GM06990 (cell line): ENCODE data around the gene DGKB.

Experiments used
- DNase-seq: peaks from one replicate; pipeline ENCODE4 v3.0.0-alpha.2; 2011; ENCODE audit not compliant: insufficient read length; ENCODE audit errors: extremely low read depth
- H3K27me3 ChIP-seq: replicated peaks from 2 replicates; pipeline ENCODE4 v1.6.0; 2011; ENCODE audit warnings: low read length; ENCODE audit not compliant: control insufficient read depth, insufficient read depth
- H3K36me3 ChIP-seq: 2 replicates; pipeline ENCODE4 v1.5.1; 2011; ENCODE audit warnings: low read length; ENCODE audit not compliant: control insufficient read depth, insufficient read depth
- H3K4me3 ChIP-seq: replicated peaks from 2 replicates; pipeline ENCODE4 v1.5.1; 2011; ENCODE audit warnings: low read depth, mild to moderate bottlenecking, control low read depth, low read length
- TF ChIP-seq, protein P1 (sequence below): IDR thresholded peaks from 2 replicates; pipeline ENCODE4 v1.5.1; 2011; ENCODE audit warnings: low read length, control low read depth, mild to moderate bottlenecking, inconsistent platforms; ENCODE audit not compliant: insufficient read depth, poor library complexity, severe bottlenecking

The DGKB gene

DNA sequence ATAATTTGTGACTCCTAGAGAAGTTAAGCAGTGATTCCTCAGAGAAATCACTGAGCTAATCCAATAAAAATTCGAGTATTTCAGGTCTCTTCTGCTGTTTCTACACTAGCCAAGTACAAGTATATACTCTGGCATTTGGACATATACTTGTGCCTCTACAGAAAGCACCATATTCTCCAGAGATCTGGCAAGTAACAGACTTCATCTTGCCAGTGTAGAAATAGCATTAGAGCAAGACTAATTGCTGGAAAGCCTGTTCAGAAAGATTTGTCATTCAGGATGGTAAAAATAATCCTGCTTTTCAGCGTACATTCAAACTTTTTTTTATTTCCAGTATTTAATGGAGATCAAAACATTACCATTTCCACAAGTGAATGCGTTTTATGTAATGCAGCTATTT is 502.3 kb downstream of the DGKB start:
- no peaks in the 10 kb centered on the region for H3K27me3 ChIP-seq
- no peak overlapping the region for H3K4me3 ChIP-seq
- TF ChIP-seq, protein P1, sequence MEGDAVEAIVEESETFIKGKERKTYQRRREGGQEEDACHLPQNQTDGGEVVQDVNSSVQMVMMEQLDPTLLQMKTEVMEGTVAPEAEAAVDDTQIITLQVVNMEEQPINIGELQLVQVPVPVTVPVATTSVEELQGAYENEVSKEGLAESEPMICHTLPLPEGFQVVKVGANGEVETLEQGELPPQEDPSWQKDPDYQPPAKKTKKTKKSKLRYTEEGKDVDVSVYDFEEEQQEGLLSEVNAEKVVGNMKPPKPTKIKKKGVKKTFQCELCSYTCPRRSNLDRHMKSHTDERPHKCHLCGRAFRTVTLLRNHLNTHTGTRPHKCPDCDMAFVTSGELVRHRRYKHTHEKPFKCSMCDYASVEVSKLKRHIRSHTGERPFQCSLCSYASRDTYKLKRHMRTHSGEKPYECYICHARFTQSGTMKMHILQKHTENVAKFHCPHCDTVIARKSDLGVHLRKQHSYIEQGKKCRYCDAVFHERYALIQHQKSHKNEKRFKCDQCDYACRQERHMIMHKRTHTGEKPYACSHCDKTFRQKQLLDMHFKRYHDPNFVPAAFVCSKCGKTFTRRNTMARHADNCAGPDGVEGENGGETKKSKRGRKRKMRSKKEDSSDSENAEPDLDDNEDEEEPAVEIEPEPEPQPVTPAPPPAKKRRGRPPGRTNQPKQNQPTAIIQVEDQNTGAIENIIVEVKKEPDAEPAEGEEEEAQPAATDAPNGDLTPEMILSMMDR: no peak
- no peak for DNase-seq
- H3K36me3 ChIP-seq: no peaks in the 10 kb centered on the region

GRCh38 chr7:14398526-14398925 is 504.0 kb downstream of the DGKB start:
- no peak for DNase-seq
- TF ChIP-seq, protein P1: no peak
- Histone ChIP-seq H3K27me3 (no peaks in the 10 kb centered on the region), H3K4me3 (no peak overlapping the region), H3K36me3 (no peaks in the 10 kb centered on the region)

GRCh38 chr7:14395860-14396259 is 506.7 kb downstream of the DGKB start:
- TF ChIP-seq, protein P1: no peak
- H3K36me3 ChIP-seq: no peaks in the 10 kb centered on the region

DNA sequence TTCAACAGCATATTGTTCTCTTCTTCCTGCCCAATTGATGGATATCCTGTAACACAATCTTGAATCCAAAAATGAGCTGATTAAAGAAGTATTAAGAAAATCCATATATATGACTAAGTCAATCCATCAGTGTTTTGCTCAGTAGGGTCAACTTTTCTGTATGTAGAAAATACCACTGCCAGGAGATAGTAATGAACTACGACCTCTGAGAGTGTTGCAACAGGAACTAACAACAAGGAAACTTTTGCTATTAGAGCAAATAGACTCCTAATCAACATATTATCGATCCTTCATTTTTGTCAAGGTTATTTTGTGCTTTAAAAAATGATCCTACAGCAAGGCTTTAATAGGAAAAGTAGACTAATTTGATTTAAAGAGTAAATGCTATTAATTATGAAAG is 507.8 kb downstream of the DGKB start:
- Histone ChIP-seq H3K27me3 (no peaks in the 10 kb centered on the region), H3K4me3 (no peak overlapping the region), H3K36me3 (no peaks in the 10 kb centered on the region)
- no peak for DNase-seq
- TF ChIP-seq, protein P1: no peak

More at GRCh38 chr7:14395860-14396259, 506.7 kb downstream of the DGKB start:
- H3K27me3 ChIP-seq: no peaks in the 10 kb centered on the region
- no peak overlapping the region for H3K4me3 ChIP-seq
- DNase-seq: no peak

DNA sequence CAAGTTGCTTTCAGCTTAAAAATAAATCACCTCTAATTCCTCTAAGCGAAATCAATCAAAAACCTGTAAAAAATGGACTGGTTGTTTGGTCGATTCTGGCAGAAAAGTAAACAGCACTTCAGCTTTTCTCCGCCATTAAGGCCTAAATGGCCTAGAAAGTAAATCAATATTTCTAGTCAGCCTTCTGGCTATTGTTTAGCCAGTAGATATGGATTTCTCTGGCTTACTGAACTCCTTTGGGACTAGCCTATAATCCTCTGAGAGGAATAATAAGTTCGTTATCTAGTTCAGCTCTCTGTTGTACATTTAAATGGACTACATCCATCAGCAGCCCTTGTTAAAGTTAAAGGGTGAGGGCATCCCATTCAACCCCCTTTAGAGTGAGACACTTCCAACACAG is 513.0 kb downstream of the DGKB start:
- Histone ChIP-seq H3K4me3 (no peak overlapping the region), H3K36me3 (no peaks in the 10 kb centered on the region), H3K27me3 (no peaks in the 10 kb centered on the region)
- DNase-seq: no peak
- TF ChIP-seq, protein P1: no peak

- Histone ChIP-seq H3K4me3 (no peak overlapping the region), H3K27me3 (no peaks in the 10 kb centered on the region), H3K36me3 (no peaks in the 10 kb centered on the region)
- TF ChIP-seq, protein P1: no peak
- DNase-seq: no peak
Observed at GRCh38 chr7:14389181-14389591, 513.4 kb downstream of the DGKB start.
